GM18508 (cell line): ENCODE measurements around the gene RNU7-1.

Experiments used
- ATAC-seq: cut with Tn5 transposase; IDR thresholded peaks from one replicate; pipeline ENCODE4 v1.9.1; 2021; ENCODE audit warnings: moderate number of reproducible peaks; ENCODE audit not compliant: insufficient read depth, unreplicated experiment

The RNU7-1 gene

DNA sequence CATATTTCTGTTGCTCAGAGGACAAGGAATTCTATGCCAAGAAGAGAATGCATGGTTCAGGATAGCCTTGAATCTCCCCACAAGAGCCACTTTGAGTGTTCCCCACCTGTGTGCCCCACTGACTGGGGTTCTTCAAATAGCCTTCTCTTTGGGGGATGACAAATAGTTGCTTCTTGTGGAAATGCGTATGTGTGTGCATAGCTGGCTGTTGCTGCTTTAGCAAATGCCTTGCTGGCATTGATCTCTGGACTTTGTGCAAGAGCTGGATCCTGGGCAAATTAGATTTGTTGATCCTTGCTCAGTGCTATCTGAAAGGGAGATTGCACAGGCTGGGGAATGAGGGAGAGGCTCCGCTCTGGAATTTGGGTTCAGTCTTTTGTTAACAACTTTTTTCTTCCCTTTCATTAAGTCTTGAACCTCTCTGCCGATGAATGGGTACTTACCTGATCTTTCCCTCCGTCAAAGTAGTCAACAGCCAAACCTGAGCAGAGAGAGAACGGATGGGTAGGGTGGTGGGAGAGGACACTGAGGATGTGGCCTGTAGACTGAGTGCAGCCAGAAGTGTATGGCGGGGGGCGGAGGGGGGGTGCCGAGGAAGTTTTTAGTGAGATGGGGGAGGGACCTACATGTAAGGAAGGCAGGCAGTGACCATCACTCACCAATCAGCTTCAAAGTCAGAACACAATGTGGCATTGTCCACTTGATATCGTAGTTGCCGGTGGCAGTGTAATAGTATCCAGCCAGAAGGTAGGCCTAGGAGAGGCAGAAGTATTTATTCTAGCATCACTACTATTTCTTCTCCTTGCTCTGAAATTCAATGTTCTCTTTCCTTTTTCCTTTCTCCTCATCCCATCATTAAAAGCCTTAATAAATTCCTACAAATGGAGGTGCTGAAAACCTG lies 37.8 kb downstream of the RNU7-1 start:
- no peak for ATAC-seq

DNA sequence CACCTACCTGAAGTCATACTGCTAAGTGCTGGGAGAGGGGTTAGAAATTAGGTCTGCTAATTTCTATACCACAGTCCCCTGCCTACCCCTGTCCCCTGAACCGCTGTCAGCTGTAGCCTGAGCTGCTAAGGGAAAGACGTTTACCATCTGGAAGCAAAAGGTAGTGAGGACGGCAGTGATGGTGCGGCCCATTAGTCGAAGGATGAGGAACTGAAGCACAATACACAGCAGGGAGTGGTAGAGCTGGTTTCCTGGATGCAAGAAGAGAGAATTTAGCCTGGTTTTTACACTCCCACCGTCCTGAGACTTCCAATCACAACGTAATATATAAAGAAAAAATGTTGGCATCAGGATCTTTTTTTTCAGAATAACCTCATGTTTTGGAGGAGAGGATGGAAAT lies 38.9 kb downstream of the RNU7-1 start:
- ATAC-seq = no peak

DNA sequence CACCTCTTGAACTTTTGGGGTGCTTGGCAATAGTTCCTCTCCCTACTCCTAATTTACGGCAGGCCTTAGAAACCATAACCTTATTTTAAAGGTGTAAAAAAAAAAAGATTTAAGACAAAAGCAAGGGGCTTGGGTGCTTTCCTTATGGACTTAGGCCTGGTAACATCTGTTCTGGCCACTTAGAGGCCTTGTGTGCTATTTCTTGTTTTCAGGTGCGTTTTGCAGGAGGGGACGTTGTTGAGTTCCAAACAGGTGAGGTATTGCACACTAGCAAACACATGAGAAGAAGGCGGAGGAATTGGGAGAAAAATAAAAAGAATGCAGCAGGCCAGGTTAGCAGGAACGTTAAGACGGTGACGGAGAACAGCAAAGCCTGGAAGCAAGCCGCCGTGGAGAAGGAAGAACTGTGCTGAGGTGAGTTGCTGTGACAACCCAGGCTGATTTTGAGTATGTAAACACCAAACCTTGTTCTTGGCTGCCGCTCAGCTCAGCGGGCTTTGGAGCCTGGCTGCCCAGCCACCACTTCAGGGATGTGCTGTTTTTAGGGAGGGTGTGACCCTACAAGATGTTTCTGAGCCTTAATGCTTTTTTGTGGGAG lies 44.4 kb downstream of the RNU7-1 start:
- no peak for ATAC-seq
